MG63 (cell line): ENCODE measurements around the gene TCF7L1. TPM values are rescaled to one million over a fixed set of nuclear protein-coding genes. Genes with fewer than 3 reads are reported as not detected.

Experiments
- DNase-seq: peaks from one replicate; pipeline ENCODE4 v3.0.0-alpha.2; 2020
- H3K27me3 ChIP-seq: fragments of 250-450 bp; sonication (Bioruptor Pico); 2 replicates; pipeline ENCODE4 v1.5.1; 2020; ENCODE audit warnings: mild to moderate bottlenecking, moderate library complexity
- H3K36me3 ChIP-seq: fragments of 250-450 bp; sonication (Bioruptor Pico); 2 replicates; pipeline ENCODE4 v1.5.1; 2020; ENCODE audit warnings: mild to moderate bottlenecking, moderate library complexity
- H3K4me3 ChIP-seq: fragments of 250-450 bp; sonication (Bioruptor Pico); 2 replicates; pipeline ENCODE4 v1.5.1; 2020; ENCODE audit warnings: mild to moderate bottlenecking, moderate library complexity
- H3K9me3 ChIP-seq: fragments of 250-450 bp; sonication (Bioruptor Pico); 2 replicates; pipeline ENCODE4 v1.5.1; 2020; ENCODE audit warnings: mild to moderate bottlenecking, moderate library complexity
- total RNA-seq: library from RNA; depleted of rRNA; stranded (reverse); fragments of >200 nt; shearing (Covaris generic); gene quantifications from 2 replicates; pipeline ENCODE4 v1.2.3, GENCODE V29; 2014; ENCODE audit warnings: low replicate concordance

Gene TCF7L1
- total RNA-seq, 1 experiment from 2014 or later = 0.46 TPM

- H3K4me3 ChIP-seq = no peak overlapping the region
- H3K9me3 ChIP-seq = no peaks in the 10 kb centered on the region
- DNase-seq = no peak
- no peaks in the 10 kb centered on the region for H3K27me3 ChIP-seq
- H3K36me3 ChIP-seq = no peaks in the 10 kb centered on the region
These were observed 40.7 kb downstream of the TCF7L1 start for GRCh38 chr2:85173909-85174308.

DNA sequence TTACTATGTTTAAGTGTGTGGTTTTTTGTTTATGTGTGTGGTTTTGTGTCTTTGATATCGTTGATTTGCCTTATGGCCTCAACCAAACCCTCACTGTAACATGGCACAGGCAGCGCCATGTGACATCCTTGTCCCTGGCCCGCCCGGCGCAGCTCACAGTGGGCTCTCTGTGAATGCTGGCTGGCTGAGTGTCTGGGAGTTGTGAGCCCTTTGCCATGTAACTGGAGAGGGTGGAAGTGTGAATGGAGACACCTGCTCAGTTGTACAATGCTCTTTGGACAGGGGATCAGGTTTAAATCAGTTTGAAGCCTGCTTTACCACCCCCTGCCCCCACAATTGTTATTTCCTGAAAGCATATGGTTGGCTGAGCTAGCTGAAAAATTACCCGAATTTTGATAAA, 41.8 kb downstream of the TCF7L1 start:
- no peak for DNase-seq

DNA sequence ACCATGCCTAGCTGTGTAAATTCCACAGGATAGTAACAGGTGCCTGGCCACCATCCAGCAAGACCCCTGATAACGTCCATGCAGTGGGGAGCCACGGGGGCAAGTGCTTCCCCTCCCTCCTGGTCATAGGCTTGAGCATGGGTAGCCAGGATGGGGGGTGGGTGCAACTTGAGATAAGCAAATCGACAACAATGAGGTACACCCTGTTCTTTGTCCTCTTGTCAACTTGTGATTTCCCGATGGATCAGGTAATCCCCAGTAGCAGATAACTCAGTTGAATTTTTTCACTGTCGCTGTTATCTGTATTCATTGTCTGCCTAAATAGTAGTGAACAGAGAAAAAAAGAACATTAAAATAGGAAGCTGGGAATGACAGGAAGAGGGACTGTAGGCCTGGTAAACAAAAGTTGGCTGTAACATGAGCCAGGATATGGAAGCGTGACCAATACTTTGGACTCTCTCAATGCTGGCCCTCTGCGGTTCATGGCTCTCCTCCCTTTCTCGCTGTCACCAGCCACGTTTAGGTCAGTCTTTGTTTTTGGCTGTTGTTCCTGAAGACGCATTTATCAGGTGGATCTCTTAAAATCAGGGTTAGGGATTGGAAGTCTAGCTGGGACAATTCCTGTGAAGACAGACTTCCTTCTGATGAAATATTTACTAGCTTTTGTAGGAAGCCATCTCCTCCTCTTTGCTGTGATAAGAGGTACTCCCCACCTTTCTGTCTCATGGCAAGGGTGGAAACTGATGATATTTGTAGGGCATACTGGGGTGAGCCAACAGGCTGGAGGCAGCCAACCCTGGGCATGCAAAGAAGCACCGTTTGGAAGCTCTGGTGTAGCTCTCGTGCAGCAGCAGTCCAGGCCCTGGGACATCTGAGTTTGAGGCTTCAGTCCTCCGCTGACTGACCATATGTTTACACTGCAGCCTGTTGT, 42.4 kb downstream of the TCF7L1 start:
- Histone ChIP-seq H3K27me3 (no peaks in the 10 kb centered on the region), H3K36me3 (no peaks in the 10 kb centered on the region), H3K4me3 (no peak overlapping the region), H3K9me3 (no peaks in the 10 kb centered on the region)
- DNase-seq = peak; percentile 56

More for the DNA sequence above, 41.8 kb downstream of the TCF7L1 start:
- Histone ChIP-seq H3K9me3 (no peaks in the 10 kb centered on the region), H3K27me3 (no peaks in the 10 kb centered on the region), H3K36me3 (no peaks in the 10 kb centered on the region), H3K4me3 (no peak overlapping the region)

DNA sequence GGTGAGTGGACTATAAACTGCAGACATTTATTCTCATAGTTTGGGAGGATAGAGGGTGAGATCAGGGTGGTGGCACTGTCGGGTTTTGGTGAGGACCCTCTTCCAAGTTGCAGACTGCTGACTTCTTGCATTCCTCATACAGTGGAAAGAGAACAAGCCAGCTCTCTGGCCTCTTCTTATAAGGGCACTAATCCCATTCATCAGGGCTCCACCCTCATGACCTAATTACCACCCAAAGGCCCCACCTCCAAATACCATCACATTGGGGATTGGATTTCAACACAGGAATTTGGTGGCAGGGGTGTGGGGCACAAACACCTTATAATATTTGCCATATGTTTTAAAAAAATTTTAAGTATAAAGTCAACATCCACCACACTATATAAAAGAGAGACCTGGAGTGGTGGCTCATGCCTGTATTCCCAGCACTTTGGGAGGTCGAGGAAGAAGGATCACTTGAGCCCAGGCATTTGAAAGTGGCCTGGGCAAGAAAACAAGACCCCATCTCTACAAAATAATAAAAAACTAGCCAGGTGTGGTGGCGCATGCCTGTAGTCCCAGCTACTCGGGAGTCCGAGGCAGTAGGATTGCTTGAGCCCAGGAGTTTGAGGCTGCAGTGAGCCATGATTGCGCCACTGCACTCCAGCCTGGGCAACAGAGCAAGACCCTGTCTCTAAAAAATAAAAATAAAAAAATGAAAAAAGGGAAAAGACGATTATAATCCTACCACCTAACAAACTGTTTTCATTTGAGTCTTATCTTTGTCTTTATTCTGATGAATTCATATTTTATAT, 44.0 kb downstream of the TCF7L1 start:
- DNase-seq = no peak
- Histone ChIP-seq H3K9me3 (no peaks in the 10 kb centered on the region), H3K4me3 (no peak overlapping the region), H3K36me3 (no peaks in the 10 kb centered on the region), H3K27me3 (no peaks in the 10 kb centered on the region)

GRCh38 chr2:85178154-85178553, 45.0 kb downstream of the TCF7L1 start:
- no peaks in the 10 kb centered on the region for H3K36me3 ChIP-seq
- H3K27me3 ChIP-seq = no peaks in the 10 kb centered on the region
- no peak for DNase-seq
- H3K9me3 ChIP-seq = no peaks in the 10 kb centered on the region
- no peak overlapping the region for H3K4me3 ChIP-seq

- Histone ChIP-seq H3K4me3 (no peak overlapping the region), H3K9me3 (no peaks in the 10 kb centered on the region), H3K27me3 (no peaks in the 10 kb centered on the region), H3K36me3 (no peaks in the 10 kb centered on the region)
- no peak for DNase-seq
These were observed 45.8 kb downstream of the TCF7L1 start for GRCh38 chr2:85178980-85179411.

DNA sequence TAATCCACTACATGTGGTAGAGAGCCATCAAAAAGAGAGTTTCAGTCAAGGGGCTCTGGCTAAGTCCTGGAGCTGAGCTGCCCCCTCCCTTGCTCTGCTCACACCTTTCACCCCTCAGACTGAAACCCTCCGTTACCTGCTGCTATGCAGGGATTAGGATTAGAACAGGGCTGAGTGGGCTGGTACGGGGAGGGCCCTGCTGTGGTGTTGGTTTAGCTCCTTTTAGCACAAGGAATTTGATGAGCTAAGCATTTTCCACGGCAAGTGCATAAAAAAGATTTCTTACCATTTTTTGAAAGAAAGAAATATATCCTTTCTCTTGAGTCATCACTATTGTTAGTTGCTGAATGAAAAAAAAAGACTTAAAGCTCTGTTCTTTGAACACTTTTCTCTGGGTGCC, 46.3 kb downstream of the TCF7L1 start:
- Histone ChIP-seq H3K27me3 (no peaks in the 10 kb centered on the region), H3K4me3 (no peak overlapping the region), H3K9me3 (no peaks in the 10 kb centered on the region), H3K36me3 (no peaks in the 10 kb centered on the region)
- DNase-seq = no peak

DNA sequence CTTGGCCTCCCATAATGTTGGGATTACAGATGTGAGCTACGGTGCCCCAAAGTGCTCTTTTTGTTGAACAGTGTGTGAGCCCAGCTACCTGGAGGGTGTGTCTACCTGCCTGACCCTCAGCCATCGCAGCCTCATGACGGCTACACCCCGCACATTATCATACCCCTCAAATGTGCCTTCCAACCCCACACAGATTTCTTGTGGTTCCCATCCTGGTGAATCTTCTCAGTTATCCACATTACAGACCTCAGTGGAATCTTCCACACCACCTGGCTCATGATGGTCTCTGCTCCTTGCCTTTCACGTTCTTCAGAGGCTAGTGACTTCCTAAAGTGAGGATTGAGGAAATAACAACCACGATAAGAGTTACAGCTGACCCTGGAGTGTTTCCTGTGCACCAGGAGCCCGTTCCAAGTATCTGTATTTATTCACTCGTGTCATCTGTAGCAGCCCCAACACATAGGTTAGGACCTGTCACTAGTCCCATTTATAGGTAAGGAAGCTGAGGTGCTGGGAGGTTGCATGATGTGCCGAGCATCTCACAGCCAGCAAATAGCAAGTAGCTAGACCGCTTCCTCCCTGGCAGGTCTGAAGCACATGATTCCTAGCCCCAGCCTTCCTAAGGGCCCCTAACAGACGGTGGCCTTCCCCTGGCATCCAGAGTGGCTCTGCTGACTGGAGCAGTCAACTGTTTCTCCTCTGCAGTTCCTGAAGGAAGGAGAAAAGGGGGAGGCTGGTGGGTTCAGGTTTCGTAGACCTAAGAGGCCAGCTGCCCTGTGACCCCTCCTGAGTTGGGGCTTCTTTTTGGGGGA, 47.3 kb downstream of the TCF7L1 start:
- no peak for DNase-seq
- no peaks in the 10 kb centered on the region for H3K36me3 ChIP-seq
- no peaks in the 10 kb centered on the region for H3K27me3 ChIP-seq

DNA sequence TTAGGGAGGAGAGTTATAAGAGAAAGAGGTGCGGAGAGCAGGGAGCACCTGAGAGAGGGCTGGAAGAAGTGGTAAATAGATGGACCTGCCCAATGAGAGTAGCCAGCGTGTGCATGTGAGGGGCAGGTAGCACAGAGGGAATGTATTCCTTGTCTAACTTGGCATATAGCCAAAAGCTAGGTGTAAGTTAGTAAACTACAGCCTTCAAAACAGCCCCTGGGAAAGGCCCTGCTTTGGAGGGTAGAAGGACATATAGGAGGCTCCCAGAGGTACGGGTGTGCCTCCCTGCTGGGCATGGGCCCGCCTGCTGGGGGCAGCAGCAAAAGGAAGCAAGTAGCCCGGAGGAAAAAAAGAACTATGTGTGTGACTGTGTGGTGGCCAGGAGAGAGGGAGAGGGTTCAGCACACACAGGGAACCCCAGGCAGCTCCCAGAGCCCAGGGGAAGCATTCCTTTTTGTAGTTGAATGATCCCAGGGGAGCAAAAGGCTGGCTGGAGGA, 48.0 kb downstream of the TCF7L1 start:
- Histone ChIP-seq H3K9me3 (no peaks in the 10 kb centered on the region), H3K27me3 (no peaks in the 10 kb centered on the region), H3K36me3 (no peaks in the 10 kb centered on the region), H3K4me3 (no peak overlapping the region)
- DNase-seq = no peak

More for the DNA sequence above, 47.3 kb downstream of the TCF7L1 start:
- Histone ChIP-seq H3K4me3 (no peak overlapping the region), H3K9me3 (no peaks in the 10 kb centered on the region)

DNA sequence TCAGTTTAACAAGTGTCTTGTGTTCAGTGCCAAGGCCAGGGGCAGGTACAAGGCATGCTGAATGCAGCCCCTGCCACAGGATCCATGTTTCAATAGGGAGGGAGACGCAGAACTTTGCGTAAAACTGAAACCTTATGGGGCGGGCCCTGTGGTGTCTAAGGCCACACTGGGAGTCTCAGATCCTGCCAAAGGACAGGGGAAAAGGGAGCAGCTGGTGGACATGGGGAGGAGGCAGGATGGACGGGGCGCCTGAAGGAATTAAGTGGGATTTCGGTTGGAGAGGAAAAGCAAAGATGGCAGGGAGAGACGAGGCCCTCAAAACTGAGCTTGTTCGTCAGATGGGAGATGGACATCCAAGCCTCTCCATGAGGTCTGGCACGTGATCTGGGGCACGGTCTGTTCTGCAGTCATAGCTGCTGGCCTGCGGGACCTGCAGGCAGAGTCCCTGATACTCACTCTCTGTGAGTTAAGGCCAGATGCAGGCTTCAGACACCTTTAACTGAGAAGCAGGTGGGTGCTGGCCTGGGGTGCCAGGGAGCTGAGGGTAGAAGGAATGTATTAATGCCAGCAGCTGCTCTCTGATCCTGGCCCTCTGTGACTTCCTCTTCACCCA, 48.8 kb downstream of the TCF7L1 start:
- no peaks in the 10 kb centered on the region for H3K27me3 ChIP-seq
- no peaks in the 10 kb centered on the region for H3K9me3 ChIP-seq
- no peak for DNase-seq
- no peak overlapping the region for H3K4me3 ChIP-seq
- H3K36me3 ChIP-seq = no peaks in the 10 kb centered on the region

DNA sequence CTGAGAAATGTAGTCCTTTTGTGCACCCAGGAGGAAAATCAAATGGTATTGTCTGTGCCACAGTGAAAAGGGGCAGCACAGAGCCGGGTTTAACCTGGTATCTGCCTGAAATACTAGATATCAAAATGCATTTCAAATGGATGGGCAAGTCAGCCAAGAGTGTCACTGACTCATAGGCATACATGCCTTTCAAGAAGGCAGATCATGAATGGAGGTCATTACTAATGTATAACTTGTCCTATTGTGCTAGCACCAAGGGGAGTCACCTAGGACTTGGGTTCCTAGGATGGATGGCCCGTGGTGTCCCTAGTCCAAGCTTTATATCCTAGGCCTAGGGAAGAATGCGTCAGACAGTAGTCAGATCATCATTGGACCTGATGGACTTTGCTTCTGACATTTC, 49.9 kb downstream of the TCF7L1 start:
- no peak for DNase-seq
- Histone ChIP-seq H3K4me3 (no peak overlapping the region), H3K36me3 (no peaks in the 10 kb centered on the region), H3K27me3 (no peaks in the 10 kb centered on the region), H3K9me3 (no peaks in the 10 kb centered on the region)

DNA sequence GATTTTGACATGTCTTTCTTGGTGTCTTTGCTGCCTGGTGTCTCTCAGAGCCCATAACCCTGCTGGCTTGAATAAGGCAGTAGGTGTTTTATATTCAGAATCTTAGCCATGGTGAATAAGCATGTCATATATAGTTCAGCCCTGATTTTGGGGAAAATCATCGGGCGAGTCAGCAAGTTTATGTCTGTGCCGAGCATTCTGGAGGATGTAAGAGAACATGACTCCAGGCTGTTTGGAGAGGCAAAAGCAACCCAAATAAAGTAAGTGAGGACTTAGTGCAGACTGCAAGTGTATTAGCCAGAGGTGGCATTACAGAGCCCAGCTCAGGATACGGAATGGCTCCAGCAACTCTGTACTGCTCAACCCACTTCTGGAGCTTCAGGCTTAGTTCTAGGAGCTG, 50.3 kb downstream of the TCF7L1 start:
- peak; percentile 33 for DNase-seq

DNA sequence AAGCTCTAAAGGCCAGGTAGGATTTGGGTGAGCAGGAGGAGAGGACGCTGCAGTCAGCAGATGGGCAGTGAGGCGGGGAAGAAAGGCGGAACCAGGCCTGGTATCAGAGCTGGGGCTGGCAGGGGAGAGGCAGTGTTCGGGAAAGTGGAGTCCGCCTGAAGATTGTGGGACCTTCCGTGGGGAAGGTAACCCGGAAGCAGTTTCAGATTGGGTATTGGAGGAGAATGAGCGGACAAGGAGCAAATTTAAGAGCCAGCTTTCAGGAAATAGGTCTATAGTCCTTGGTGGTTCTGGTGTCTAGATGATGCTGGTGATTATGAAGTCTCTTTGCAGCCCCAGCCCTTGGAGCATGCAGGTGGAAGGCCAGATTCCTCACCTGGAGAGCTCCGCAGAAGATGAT, 51.0 kb downstream of the TCF7L1 start:
- Histone ChIP-seq H3K4me3 (no peak overlapping the region), H3K27me3 (no peaks in the 10 kb centered on the region), H3K9me3 (no peaks in the 10 kb centered on the region), H3K36me3 (no peaks in the 10 kb centered on the region)
- DNase-seq = no peak

More for the DNA sequence above, 50.3 kb downstream of the TCF7L1 start:
- Histone ChIP-seq H3K9me3 (no peaks in the 10 kb centered on the region), H3K4me3 (no peak overlapping the region), H3K36me3 (no peaks in the 10 kb centered on the region), H3K27me3 (no peaks in the 10 kb centered on the region)

GRCh38 chr2:85184990-85185389, 51.8 kb downstream of the TCF7L1 start:
- Histone ChIP-seq H3K4me3 (no peak overlapping the region), H3K27me3 (no peaks in the 10 kb centered on the region), H3K36me3 (no peaks in the 10 kb centered on the region), H3K9me3 (no peaks in the 10 kb centered on the region)
- no peak for DNase-seq

- Histone ChIP-seq H3K27me3 (no peaks in the 10 kb centered on the region), H3K4me3 (no peak overlapping the region), H3K9me3 (no peaks in the 10 kb centered on the region), H3K36me3 (no peaks in the 10 kb centered on the region)
- DNase-seq = no peak
These were observed 52.3 kb downstream of the TCF7L1 start for GRCh38 chr2:85185431-85185940.

GRCh38 chr2:85187069-85187468, 53.9 kb downstream of the TCF7L1 start:
- DNase-seq = no peak
- Histone ChIP-seq H3K4me3 (no peak overlapping the region), H3K9me3 (no peaks in the 10 kb centered on the region), H3K27me3 (no peaks in the 10 kb centered on the region), H3K36me3 (no peaks in the 10 kb centered on the region)
